ENCODE data around the gene TGFA. TPM values are rescaled to one million over a fixed set of nuclear protein-coding genes. Genes with fewer than 3 reads are reported as not detected.
A peak's percentile ranks its signal among the peaks of the same experiment; 100 is the strongest.

The TGFA gene
- total and polyA plus RNA-seq, 5 donors from 2014 or later, result 0.07 to 0.45 (median 0.42) TPM; not detected in 2

DNA sequence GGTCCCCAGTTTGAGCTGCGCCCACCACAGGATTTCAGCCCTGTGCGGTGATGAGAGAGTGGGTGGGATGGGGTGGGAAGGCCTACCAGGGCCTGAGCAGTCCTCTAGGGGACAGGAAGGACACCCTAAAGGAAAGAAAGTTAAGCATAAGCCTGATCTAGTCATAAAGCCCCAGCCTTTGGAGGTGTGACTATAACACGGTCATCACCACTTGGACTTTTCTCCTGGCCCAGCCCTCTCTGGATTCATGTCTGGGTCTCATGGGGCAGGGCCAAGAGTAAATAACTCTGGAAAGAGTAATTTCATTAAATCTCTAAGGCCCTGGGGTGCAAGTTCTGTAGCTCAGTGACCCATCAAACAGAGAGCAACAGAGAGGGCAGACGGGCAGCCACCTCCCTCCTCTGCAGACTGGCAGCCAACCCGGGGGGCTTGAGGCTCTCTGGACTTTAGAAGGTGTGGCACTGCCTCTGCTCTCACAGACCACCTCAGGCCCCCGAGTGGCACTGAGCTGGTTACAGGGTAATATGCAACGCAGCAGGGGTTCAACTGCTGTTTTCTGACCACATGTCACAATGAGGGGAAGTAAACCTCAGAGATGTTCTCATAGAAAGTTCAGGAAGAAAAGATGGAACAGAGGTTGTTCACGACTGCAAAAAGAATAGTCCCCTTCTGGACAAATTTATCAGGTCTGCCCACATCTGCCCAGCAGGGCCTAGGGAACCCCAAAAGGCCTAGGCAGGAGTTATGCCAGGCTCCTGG lies 41.5 kb downstream of the TGFA start:
- DNase-seq, result no peak
- Histone ChIP-seq H3K27ac (ENCODE audit: insufficient read depth, low read length, poor library complexity, severe bottlenecking) (no peak overlapping the region), H3K4me3 (ENCODE audit: low read depth, low read length) (no peak overlapping the region), H3K36me3 (ENCODE audit: control insufficient read depth, insufficient read depth, low read length) (no peaks in the 10 kb centered on the region), H3K9me3 (ENCODE audit: control insufficient read depth in 2 of 2, low read length in 2 of 2) (no peaks in the 10 kb centered on the region), H3K27me3 (ENCODE audit: control insufficient read depth, insufficient read depth, low read length) (no peaks in the 10 kb centered on the region), H3K4me1 (ENCODE audit: control insufficient read depth, insufficient read depth, low read length, poor library complexity, severe bottlenecking) (no peaks in the 10 kb centered on the region)
- Mint-ChIP-seq H3K9me3 (no peaks in the 10 kb centered on the region), H3K27ac (no peak overlapping the region), H3K4me3 (no peak overlapping the region), H3K27me3 (peaks cover 4% of the 10 kb centered on the region), H3K4me1 (peaks cover 0 to 1% (median 0%) of the 10 kb centered on the region in 4 donors), H3K36me3 (no peaks in the 10 kb centered on the region)
- no peak for ATAC-seq (ENCODE audit: low read depth in 2 of 2)

DNA sequence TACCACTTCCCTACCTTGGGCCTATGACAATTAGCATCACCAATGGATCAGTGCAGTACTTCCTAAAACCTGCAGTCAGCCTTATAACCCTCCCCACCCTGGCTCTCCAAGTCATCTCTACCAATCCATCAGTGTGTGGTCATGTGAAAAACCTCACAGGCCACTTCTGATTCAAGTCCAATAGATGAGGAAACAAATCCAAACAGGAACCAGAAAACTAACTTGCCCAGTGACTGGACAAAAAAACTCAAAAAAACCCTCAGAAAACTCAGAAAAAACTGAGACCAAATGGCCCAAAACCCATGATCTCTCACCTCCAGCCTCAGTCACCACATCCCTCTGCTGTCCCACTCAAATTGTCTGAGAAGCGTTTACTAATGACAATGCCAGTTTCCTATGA lies 43.3 kb downstream of the TGFA start:
- ATAC-seq (ENCODE audit: low read depth in 2 of 2) (peak in 1 of 2 donors; percentile 16), DNase-seq (no peak)
- Histone ChIP-seq H3K4me3 (ENCODE audit: low read depth, low read length) (no peak overlapping the region), H3K27me3 (ENCODE audit: control insufficient read depth, insufficient read depth, low read length) (peaks cover 3% of the 10 kb centered on the region), H3K9me3 (ENCODE audit: control insufficient read depth in 2 of 2, low read length in 2 of 2) (no peaks in the 10 kb centered on the region), H3K36me3 (ENCODE audit: control insufficient read depth, insufficient read depth, low read length) (no peaks in the 10 kb centered on the region), H3K4me1 (ENCODE audit: control insufficient read depth, insufficient read depth, low read length, poor library complexity, severe bottlenecking) (no peaks in the 10 kb centered on the region), H3K27ac (ENCODE audit: insufficient read depth, low read length, poor library complexity, severe bottlenecking) (no peak overlapping the region)
- Mint-ChIP-seq H3K27ac (no peak overlapping the region), H3K4me1 (peaks cover 0 to 1% (median 0%) of the 10 kb centered on the region in 4 donors), H3K27me3 (peaks cover 4% of the 10 kb centered on the region), H3K9me3 (no peaks in the 10 kb centered on the region), H3K4me3 (no peak overlapping the region), H3K36me3 (no peaks in the 10 kb centered on the region)

DNA sequence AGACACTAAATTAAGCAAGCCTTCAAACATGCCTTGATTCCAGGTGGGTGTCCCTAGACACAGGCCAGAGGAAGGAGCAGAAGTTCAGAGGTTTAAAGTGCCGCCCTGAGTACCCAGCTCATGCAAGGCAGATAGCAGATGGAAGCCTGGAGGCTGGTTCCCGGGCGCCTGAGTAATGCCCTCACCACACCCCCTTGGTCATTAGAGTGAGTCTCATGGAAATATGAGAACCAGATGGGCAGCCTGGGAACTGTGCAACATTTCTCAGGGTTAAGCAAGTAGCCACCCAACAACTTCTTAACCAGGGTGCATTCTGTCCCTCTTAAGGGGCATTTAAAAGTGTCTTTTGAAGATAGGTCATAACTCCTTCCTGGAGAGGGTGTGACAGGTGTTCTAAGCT lies 44.1 kb downstream of the TGFA start:
- Histone ChIP-seq H3K36me3 (ENCODE audit: control insufficient read depth, insufficient read depth, low read length) (no peaks in the 10 kb centered on the region), H3K4me3 (ENCODE audit: low read depth, low read length) (no peak overlapping the region), H3K27me3 (ENCODE audit: control insufficient read depth, insufficient read depth, low read length) (peaks cover 3% of the 10 kb centered on the region), H3K4me1 (ENCODE audit: control insufficient read depth, insufficient read depth, low read length, poor library complexity, severe bottlenecking) (no peaks in the 10 kb centered on the region), H3K27ac (ENCODE audit: insufficient read depth, low read length, poor library complexity, severe bottlenecking) (no peak overlapping the region), H3K9me3 (ENCODE audit: control insufficient read depth in 2 of 2, low read length in 2 of 2) (no peaks in the 10 kb centered on the region)
- Mint-ChIP-seq H3K27me3 (peaks cover 4% of the 10 kb centered on the region), H3K4me3 (no peak overlapping the region), H3K27ac (no peak overlapping the region), H3K4me1 (peaks cover 0 to 1% (median 0%) of the 10 kb centered on the region in 4 donors), H3K36me3 (no peaks in the 10 kb centered on the region), H3K9me3 (no peaks in the 10 kb centered on the region)
- ATAC-seq (ENCODE audit: low read depth in 2 of 2), result no peak
- no peak for DNase-seq

DNA sequence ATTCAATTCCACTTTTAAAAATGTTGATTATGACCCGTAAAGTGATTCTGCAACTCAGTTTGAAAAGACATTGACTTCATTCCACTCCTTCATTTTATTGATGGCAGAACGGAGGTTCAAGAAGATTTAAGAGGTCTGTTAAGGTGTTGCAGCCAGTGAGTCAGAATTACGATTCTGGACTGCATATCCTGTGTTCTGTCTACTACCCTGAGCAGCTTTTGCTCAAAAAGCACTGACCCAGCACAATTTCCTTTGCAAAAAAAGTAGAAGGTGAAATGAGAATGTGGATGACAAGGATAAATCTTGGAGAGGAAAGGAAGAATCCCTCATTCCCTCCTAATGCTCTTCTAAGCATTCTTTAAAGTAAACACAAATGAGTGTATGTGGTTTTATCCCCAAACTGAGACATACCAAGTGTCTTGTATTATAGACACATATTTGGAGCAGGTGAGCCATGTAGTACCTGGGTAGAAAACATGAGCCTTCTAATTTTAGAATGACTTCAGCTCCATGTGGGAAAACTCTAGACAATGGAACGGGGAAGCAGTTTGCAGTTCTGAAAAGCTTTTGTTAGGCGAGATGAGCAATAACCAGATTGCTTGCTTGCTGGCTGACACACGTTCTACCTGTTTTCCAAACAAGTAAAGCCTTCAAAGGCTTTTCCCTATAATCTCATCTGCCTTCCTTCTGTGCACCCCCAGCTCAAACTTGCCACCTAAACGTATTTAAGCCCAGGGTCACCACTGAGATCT lies 44.7 kb downstream of the TGFA start:
- H3K4me1 Mint-ChIP-seq, result peaks cover 0 to 1% (median 0%) of the 10 kb centered on the region in 4 donors
- no peak for ATAC-seq (ENCODE audit: low read depth in 2 of 2)
- H3K4me3 Mint-ChIP-seq, result no peak overlapping the region

DNA sequence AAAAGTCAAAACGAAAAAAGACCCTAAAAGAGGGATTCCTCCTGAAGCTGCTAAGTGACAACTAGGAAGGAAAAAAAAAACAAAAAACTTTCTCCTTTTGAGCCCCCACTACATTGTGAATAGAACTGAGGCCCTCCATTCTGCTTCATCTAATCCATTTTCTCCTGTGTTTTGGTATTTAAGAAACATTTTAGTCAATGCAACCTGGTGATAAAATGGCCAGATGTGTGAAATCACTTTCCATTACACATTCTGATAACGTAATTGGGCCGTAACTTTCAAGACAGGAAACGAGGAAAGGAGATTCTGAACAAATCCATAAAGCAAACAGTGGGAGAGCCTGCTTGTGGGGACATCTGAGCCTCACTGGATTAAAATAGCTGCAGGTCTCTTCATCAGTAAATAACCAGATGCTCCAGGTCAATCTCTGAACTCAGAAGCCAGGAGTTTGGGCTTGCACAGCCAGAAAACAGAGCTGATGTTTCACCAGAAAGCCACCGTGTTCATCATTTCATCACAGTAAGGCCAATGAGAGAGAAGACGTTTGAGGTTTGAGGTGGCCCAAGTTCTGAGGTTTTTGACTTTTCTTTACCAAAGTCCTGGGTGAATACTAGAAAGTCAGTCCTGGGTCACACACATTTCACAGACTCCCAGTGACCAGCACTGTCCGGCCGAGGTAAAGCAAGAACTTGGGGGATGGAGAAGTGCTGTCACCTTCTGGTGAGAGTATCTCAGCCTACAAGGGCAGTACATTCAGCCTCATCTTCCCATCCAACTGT lies 47.8 kb downstream of the TGFA start:
- Mint-ChIP-seq H3K9me3 (peaks cover 0 to 1% (median 0%) of the 10 kb centered on the region in 7 donors), H3K36me3 (no peaks in the 10 kb centered on the region), H3K4me1 (peaks cover 0 to 1% (median 0%) of the 10 kb centered on the region in 4 donors), H3K27ac (no peak overlapping the region), H3K27me3 (peaks cover 6% of the 10 kb centered on the region), H3K4me3 (no peak overlapping the region)
- no peak for ATAC-seq (ENCODE audit: low read depth in 2 of 2)
- Histone ChIP-seq H3K27ac (ENCODE audit: insufficient read depth, low read length, poor library complexity, severe bottlenecking) (no peak overlapping the region), H3K27me3 (ENCODE audit: control insufficient read depth, insufficient read depth, low read length) (peaks cover 5% of the 10 kb centered on the region), H3K9me3 (ENCODE audit: control insufficient read depth in 2 of 2, low read length in 2 of 2) (no peaks in the 10 kb centered on the region), H3K36me3 (ENCODE audit: control insufficient read depth, insufficient read depth, low read length) (no peaks in the 10 kb centered on the region), H3K4me1 (ENCODE audit: control insufficient read depth, insufficient read depth, low read length, poor library complexity, severe bottlenecking) (no peaks in the 10 kb centered on the region), H3K4me3 (ENCODE audit: low read depth, low read length) (no peak overlapping the region)
- no peak for DNase-seq

More for the DNA sequence above, 44.7 kb downstream of the TGFA start:
- Histone ChIP-seq H3K27me3 (ENCODE audit: control insufficient read depth, insufficient read depth, low read length) (peaks cover 3% of the 10 kb centered on the region), H3K9me3 (ENCODE audit: control insufficient read depth in 2 of 2, low read length in 2 of 2) (no peaks in the 10 kb centered on the region), H3K4me1 (ENCODE audit: control insufficient read depth, insufficient read depth, low read length, poor library complexity, severe bottlenecking) (no peaks in the 10 kb centered on the region), H3K36me3 (ENCODE audit: control insufficient read depth, insufficient read depth, low read length) (no peaks in the 10 kb centered on the region), H3K27ac (ENCODE audit: insufficient read depth, low read length, poor library complexity, severe bottlenecking) (no peak overlapping the region), H3K4me3 (ENCODE audit: low read depth, low read length) (no peak overlapping the region)
- no peak overlapping the region for H3K27ac Mint-ChIP-seq
- peaks cover 4% of the 10 kb centered on the region for H3K27me3 Mint-ChIP-seq
- H3K9me3 Mint-ChIP-seq, result no peaks in the 10 kb centered on the region
- no peak for DNase-seq
- H3K36me3 Mint-ChIP-seq, result no peaks in the 10 kb centered on the region

DNA sequence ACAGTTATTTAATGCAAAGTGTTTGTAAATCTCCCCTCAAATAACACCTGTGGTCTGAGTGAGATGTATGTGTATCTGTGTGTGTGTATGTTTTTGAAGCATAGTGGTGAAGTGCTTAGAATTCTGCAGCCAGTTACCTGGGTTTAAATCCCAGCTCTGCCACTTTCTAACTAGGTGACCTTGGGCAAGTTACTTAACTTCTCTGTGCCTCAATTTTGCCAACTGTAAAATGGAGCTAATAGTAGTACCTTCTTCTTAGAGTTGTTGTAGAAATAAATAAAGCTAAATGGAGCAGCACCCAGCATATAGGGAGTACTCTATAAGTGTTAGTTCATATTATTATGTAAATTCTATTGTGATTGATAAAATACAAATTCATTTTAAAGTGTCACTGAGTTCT lies 48.9 kb downstream of the TGFA start:
- no peak overlapping the region for H3K27ac ChIP-seq (ENCODE audit: insufficient read depth, low read length, poor library complexity, severe bottlenecking)
- H3K9me3 ChIP-seq (ENCODE audit: control insufficient read depth in 2 of 2, low read length in 2 of 2), result no peaks in the 10 kb centered on the region
- Mint-ChIP-seq H3K4me1 (peaks cover 0 to 1% (median 0%) of the 10 kb centered on the region in 4 donors), H3K9me3 (peaks cover 0 to 1% (median 0%) of the 10 kb centered on the region in 7 donors), H3K27me3 (peaks cover 6% of the 10 kb centered on the region), H3K4me3 (no peak overlapping the region), H3K36me3 (no peaks in the 10 kb centered on the region), H3K27ac (no peak overlapping the region)
- no peak overlapping the region for H3K4me3 ChIP-seq (ENCODE audit: low read depth, low read length)
- H3K4me1 ChIP-seq (ENCODE audit: control insufficient read depth, insufficient read depth, low read length, poor library complexity, severe bottlenecking), result no peaks in the 10 kb centered on the region
- DNase-seq (no peak), ATAC-seq (ENCODE audit: low read depth in 2 of 2) (no peak)
- H3K27me3 ChIP-seq (ENCODE audit: control insufficient read depth, insufficient read depth, low read length), result peaks cover 5% of the 10 kb centered on the region
- no peaks in the 10 kb centered on the region for H3K36me3 ChIP-seq (ENCODE audit: control insufficient read depth, insufficient read depth, low read length)

DNA sequence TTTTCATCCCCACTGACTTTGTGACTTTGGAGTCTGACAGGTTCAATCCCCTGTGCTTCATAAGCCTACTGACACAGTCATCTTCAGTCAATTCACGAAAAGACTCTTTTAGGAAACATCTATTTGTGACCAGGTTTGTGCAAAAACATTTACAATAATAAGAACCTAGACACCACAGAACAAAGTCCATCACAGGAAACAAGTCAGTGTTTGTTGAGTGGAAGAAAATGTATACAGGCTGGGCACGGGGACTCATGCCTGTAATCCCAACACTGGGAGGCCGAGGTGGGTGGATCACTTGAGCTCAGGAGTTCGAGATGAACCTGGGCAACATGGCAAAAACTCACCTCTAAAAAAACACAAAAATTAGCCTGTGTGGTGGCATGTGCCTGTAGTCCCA lies 49.7 kb downstream of the TGFA start:
- Histone ChIP-seq H3K36me3 (ENCODE audit: control insufficient read depth, insufficient read depth, low read length) (no peaks in the 10 kb centered on the region), H3K4me1 (ENCODE audit: control insufficient read depth, insufficient read depth, low read length, poor library complexity, severe bottlenecking) (no peaks in the 10 kb centered on the region), H3K27me3 (ENCODE audit: control insufficient read depth, insufficient read depth, low read length) (peaks cover 7% of the 10 kb centered on the region), H3K27ac (ENCODE audit: insufficient read depth, low read length, poor library complexity, severe bottlenecking) (no peak overlapping the region), H3K4me3 (ENCODE audit: low read depth, low read length) (no peak overlapping the region), H3K9me3 (ENCODE audit: control insufficient read depth in 2 of 2, low read length in 2 of 2) (no peaks in the 10 kb centered on the region)
- no peak overlapping the region for H3K4me3 Mint-ChIP-seq
- peaks cover 6% of the 10 kb centered on the region for H3K27me3 Mint-ChIP-seq
- peaks cover 0 to 3% (median 0%) of the 10 kb centered on the region in 7 donors for H3K9me3 Mint-ChIP-seq
- no peaks in the 10 kb centered on the region for H3K36me3 Mint-ChIP-seq
- DNase-seq (no peak), ATAC-seq (ENCODE audit: low read depth in 2 of 2) (no peak)
- peaks cover 0 to 1% (median 0%) of the 10 kb centered on the region in 4 donors for H3K4me1 Mint-ChIP-seq
- no peak overlapping the region for H3K27ac Mint-ChIP-seq
